ENCODE measurements around the gene SERPINB12. TPM values are rescaled to one million over a fixed set of nuclear protein-coding genes. Genes with fewer than 3 reads are reported as not detected.

The SERPINB12 gene
- total and polyA plus RNA-seq, 2 of the 13 experiments (the other 11 are each of a cell fraction or from before 2014, with no cell fraction given) = not detected

DNA sequence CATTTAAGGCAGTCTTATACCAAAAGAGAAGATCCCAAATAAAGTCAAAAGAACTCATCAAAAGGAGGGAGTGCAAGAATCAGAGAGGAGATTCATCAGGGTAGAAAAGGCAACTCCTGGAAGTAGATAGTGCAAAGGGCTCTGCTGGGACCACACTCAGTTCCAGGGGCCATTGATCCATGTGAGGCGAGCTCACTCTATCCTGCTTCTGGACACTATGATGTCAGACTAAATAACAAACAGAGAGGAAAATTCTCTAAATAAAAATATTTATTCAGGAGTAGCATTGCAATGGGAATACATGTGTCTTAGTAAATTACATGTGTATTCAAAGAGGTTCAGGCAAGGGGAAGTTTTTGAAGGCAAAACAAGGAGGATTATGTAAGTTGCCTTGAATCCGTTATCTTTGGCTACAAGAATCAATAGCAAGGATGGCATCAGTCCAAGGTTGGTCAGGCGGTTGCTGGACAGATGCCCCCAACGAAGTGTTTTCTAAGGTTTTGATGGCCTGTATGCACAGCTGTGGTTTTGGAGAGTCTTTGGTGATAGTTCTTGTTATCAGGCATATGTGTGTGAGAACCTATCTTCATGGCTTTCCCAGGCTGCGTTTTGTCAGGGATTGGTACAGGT lies 13.2 kb upstream of the SERPINB12 start:
- 3% methylated on average over 4 of the region's 5 CpGs for WGBS (ENCODE audit: low lambda C conversion rate)
- in situ Hi-C loops (cut with HindIII; ENCODE audit: extremely low pct_ligation_motif_present, low pct_unique_long_range_greater_than_20kb) = no loop called here
- BruUV-seq (replicated peaks) = no TSS peak

GRCh38 chr18:63532471-63532870 lies 9.7 kb upstream of the SERPINB12 start:
- no TSS peak for BruUV-seq (replicated peaks)
- intact Hi-C loops (cut with micrococcal nuclease; ENCODE audit: unreplicated experiment) = no loop called here
- no peak overlapping the region for H3K4me3 ChIP-seq (replicated peaks in 1 of 3; ENCODE audit: insufficient read depth in 1 of 3, low read depth in 2 of 3, low read length in 3 of 3)
- H2AFZ ChIP-seq (ENCODE audit: low read length) = no peak overlapping the region
- no peaks in the 10 kb centered on the region for H3K36me3 ChIP-seq (replicated peaks in 1 of 2; ENCODE audit: control insufficient read depth in 1 of 2, insufficient read depth in 2 of 2, low read length in 2 of 2)
- in situ Hi-C loops (cut with HindIII; ENCODE audit: extremely low pct_ligation_motif_present, low pct_unique_long_range_greater_than_20kb) = no loop called here
- no peaks in the 10 kb centered on the region for H3K4me1 ChIP-seq (ENCODE audit: insufficient read depth, low read length)
- H3K27me3 ChIP-seq (ENCODE audit: control insufficient read depth in 1 of 2, insufficient read depth in 2 of 2, low read length in 2 of 2) = no peaks in the 10 kb centered on the region
- POLR2A ChIA-PET = no interaction called here
- H4K20me1 ChIP-seq (ENCODE audit: insufficient read depth, low read length) = no peaks in the 10 kb centered on the region
- ATAC-seq (no peak), FAIRE-seq (no peak), DNase-seq (ENCODE audit: low spot score) (no peak)
- CTCF ChIA-PET (ENCODE audit: low intra/inter-chr PET ratio, low total read pairs) = no interaction called here
- no peak overlapping the region for H3K9ac ChIP-seq (ENCODE audit: insufficient read depth, low read depth, low read length)
- WGBS (ENCODE audit: low lambda C conversion rate) = 19% methylated on average over 2 of the region's 2 CpGs
- H3K27ac ChIP-seq (ENCODE audit: extremely low read length, insufficient read depth, low read length) = no peak overlapping the region
- H3K79me2 ChIP-seq (ENCODE audit: insufficient read depth, low read length) = no peaks in the 10 kb centered on the region
- no peaks in the 10 kb centered on the region for H3K9me3 ChIP-seq (ENCODE audit: low read length)
- no peak overlapping the region for H3K4me2 ChIP-seq (ENCODE audit: low read depth, low read length)
- TF ChIP-seq, protein P1, sequence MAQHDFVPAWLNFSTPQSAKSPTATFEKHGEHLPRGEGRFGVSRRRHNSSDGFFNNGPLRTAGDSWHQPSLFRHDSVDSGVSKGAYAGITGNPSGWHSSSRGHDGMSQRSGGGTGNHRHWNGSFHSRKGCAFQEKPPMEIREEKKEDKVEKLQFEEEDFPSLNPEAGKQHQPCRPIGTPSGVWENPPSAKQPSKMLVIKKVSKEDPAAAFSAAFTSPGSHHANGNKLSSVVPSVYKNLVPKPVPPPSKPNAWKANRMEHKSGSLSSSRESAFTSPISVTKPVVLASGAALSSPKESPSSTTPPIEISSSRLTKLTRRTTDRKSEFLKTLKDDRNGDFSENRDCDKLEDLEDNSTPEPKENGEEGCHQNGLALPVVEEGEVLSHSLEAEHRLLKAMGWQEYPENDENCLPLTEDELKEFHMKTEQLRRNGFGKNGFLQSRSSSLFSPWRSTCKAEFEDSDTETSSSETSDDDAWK (CRISPR knock-in tag; IDR thresholded peaks at IDR 0.05) = no peak
- TF ChIP-seq IRF2 (CRISPR knock-in tag; IDR thresholded peaks at IDR 0.05) (no peak), RBM39 (IDR thresholded peaks at IDR 0.05; ENCODE audit: low read depth, low read length, poor library complexity, severe bottlenecking) (no peak), ZNF768 (CRISPR knock-in tag; IDR thresholded peaks at IDR 0.05) (no peak), ZNF354B (CRISPR knock-in tag; IDR thresholded peaks at IDR 0.05) (no peak), NFIB (CRISPR knock-in tag; IDR thresholded peaks at IDR 0.05; ENCODE audit: borderline replicate concordance) (no peak), ESRRA (CRISPR knock-in tag; IDR thresholded peaks at IDR 0.05; ENCODE audit: low read depth) (no peak), CHCHD3 (CRISPR knock-in tag; IDR thresholded peaks at IDR 0.05) (no peak)
- TF ChIP-seq, protein P2, sequence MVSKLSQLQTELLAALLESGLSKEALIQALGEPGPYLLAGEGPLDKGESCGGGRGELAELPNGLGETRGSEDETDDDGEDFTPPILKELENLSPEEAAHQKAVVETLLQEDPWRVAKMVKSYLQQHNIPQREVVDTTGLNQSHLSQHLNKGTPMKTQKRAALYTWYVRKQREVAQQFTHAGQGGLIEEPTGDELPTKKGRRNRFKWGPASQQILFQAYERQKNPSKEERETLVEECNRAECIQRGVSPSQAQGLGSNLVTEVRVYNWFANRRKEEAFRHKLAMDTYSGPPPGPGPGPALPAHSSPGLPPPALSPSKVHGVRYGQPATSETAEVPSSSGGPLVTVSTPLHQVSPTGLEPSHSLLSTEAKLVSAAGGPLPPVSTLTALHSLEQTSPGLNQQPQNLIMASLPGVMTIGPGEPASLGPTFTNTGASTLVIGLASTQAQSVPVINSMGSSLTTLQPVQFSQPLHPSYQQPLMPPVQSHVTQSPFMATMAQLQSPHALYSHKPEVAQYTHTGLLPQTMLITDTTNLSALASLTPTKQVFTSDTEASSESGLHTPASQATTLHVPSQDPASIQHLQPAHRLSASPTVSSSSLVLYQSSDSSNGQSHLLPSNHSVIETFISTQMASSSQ (IDR thresholded peaks at IDR 0.05; ENCODE audit: low read depth) = no peak
- TF ChIP-seq, protein P2 (CRISPR knock-in tag; IDR thresholded peaks at IDR 0.05; ENCODE audit: borderline replicate concordance) = no peak

More for the DNA sequence above, 13.2 kb upstream of the SERPINB12 start:
- Histone ChIP-seq H3K27ac (ENCODE audit: extremely low read length, insufficient read depth, low read length) (no peak overlapping the region), H3K27me3 (ENCODE audit: control insufficient read depth in 1 of 2, insufficient read depth in 2 of 2, low read length in 2 of 2) (no peaks in the 10 kb centered on the region), H3K9ac (ENCODE audit: insufficient read depth, low read depth, low read length) (no peak overlapping the region), H3K9me3 (ENCODE audit: low read length) (no peaks in the 10 kb centered on the region), H3K4me1 (ENCODE audit: insufficient read depth, low read length) (no peaks in the 10 kb centered on the region), H2AFZ (ENCODE audit: low read length) (no peak overlapping the region), H3K36me3 (replicated peaks in 1 of 2; ENCODE audit: control insufficient read depth in 1 of 2, insufficient read depth in 2 of 2, low read length in 2 of 2) (no peaks in the 10 kb centered on the region), H3K4me2 (ENCODE audit: low read depth, low read length) (no peak overlapping the region), H3K79me2 (ENCODE audit: insufficient read depth, low read length) (no peaks in the 10 kb centered on the region), H4K20me1 (ENCODE audit: insufficient read depth, low read length) (no peaks in the 10 kb centered on the region), H3K4me3 (replicated peaks in 1 of 3; ENCODE audit: insufficient read depth in 1 of 3, low read depth in 2 of 3, low read length in 3 of 3) (no peak overlapping the region)
- ATAC-seq (no peak), DNase-seq (ENCODE audit: low spot score) (no peak), FAIRE-seq (no peak)
- ChIA-PET POLR2A (no interaction called here), CTCF (ENCODE audit: low intra/inter-chr PET ratio, low total read pairs) (no interaction called here)
- intact Hi-C loops (cut with micrococcal nuclease; ENCODE audit: unreplicated experiment) = no loop called here
- TF ChIP-seq MIER2 (CRISPR knock-in tag; IDR thresholded peaks at IDR 0.05) (no peak), ZC3H4 (CRISPR knock-in tag; IDR thresholded peaks at IDR 0.05; ENCODE audit: borderline replicate concordance) (no peak), ZBTB21 (CRISPR knock-in tag; IDR thresholded peaks at IDR 0.05) (no peak), CEBPB (IDR thresholded peaks at IDR 0.05; ENCODE audit: borderline replicate concordance, low read depth, low read length) (no peak), NCOR1 (IDR thresholded peaks at IDR 0.05; ENCODE audit: borderline replicate concordance, low read length) (no peak)

Data from HepG2 (cell line).